Measurements from ENCODE around the gene GATA3.

GATA3 gene

GRCh38 chr10:8122611-8123369 is 68.3 kb downstream of the GATA3 start:
- no peak overlapping the region for H3K4me3 Mint-ChIP-seq
- H3K27me3 Mint-ChIP-seq (ENCODE audit: low read depth): peaks cover 4% of the 10 kb centered on the region
- H3K9me3 Mint-ChIP-seq: no peaks in the 10 kb centered on the region
- peaks cover 17% of the 10 kb centered on the region for H3K4me1 Mint-ChIP-seq (ENCODE audit: low read depth)
- no peak for DNase-seq (ENCODE audit: low spot score)
- no peak overlapping the region for H3K27ac Mint-ChIP-seq
- H3K36me3 Mint-ChIP-seq (ENCODE audit: low read depth): peaks cover 5% of the 10 kb centered on the region

- H3K4me3 Mint-ChIP-seq: no peak overlapping the region
- no peak overlapping the region for H3K27ac Mint-ChIP-seq
- peaks cover 4% of the 10 kb centered on the region for H3K27me3 Mint-ChIP-seq (ENCODE audit: low read depth)
- peaks cover 27% of the 10 kb centered on the region for H3K4me1 Mint-ChIP-seq (ENCODE audit: low read depth)
- no peaks in the 10 kb centered on the region for H3K9me3 Mint-ChIP-seq
- peaks cover 5% of the 10 kb centered on the region for H3K36me3 Mint-ChIP-seq (ENCODE audit: low read depth)
- no peak for DNase-seq (ENCODE audit: low spot score)
These were observed 69.9 kb downstream of the GATA3 start for GRCh38 chr10:8124436-8124835.
